Measurements from ENCODE around the gene PHF21B.

DNA sequence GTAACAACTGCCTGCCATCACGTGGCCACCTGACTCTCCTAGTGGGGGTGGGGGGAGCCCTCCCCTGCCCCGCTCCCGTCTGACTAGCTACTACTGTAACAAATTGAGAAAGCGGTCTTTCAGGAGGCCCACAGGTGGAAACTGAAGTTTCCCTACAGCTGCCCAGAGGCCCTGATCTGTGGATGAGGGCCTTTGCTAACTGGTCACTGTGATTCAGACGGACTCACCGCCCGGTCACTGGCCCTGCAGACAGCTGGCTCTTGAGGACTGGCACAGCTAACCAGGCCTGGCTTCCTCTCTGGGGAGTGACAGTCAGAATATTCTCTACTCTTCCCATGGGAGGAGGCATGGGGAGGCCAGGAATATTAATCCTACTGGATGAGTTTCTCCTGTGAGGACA lies 140.6 kb downstream of the PHF21B start:
- TF ChIP-seq EZH2 (IDR thresholded peaks at IDR 0.05; ENCODE audit: borderline replicate concordance, low read depth, low read length, severe bottlenecking) = no peak
- no peak for TF ChIP-seq CTCF (IDR thresholded peaks at IDR 0.05; ENCODE audit: extremely low read depth in 1 of 2, insufficient read depth in 1 of 2, low read depth in 1 of 2, low read length in 2 of 2)
- TF ChIP-seq MAX (IDR thresholded peaks at IDR 0.05; ENCODE audit: insufficient read depth, insufficient read length) = no peak
- TF ChIP-seq FOS (IDR thresholded peaks at IDR 0.05; ENCODE audit: borderline replicate concordance, insufficient read depth, low read length) = no peak
- no peak for TF ChIP-seq POLR2AphosphoS5 (IDR thresholded peaks at IDR 0.05; ENCODE audit: insufficient read depth, low read depth, low read length)
